Urinary bladder (tissue), 4 donors: ENCODE results near the gene SCARF2. TPM values are rescaled to one million over a fixed set of nuclear protein-coding genes. Genes with fewer than 3 reads are reported as not detected.

Source experiments
- DNase-seq: peaks from one replicate; pipeline ENCODE4 v3.0.0-alpha.2; 2015; ENCODE audit errors: extremely low spot score
- H3K27ac ChIP-seq: one replicate; pipeline ENCODE4 v1.5.1; 2013; ENCODE audit warnings: low read depth, mild to moderate bottlenecking, moderate library complexity
- H3K36me3 ChIP-seq: one replicate; pipeline ENCODE4 v1.6.1; 2013; ENCODE audit warnings: mild to moderate bottlenecking, moderate library complexity; ENCODE audit not compliant: insufficient read depth
- H3K4me1 ChIP-seq: one replicate; pipeline ENCODE4 v1.6.1; 2013; ENCODE audit warnings: mild to moderate bottlenecking, moderate library complexity; ENCODE audit not compliant: insufficient read depth
- H3K4me3 ChIP-seq: one replicate; pipeline ENCODE4 v1.5.1; 2013; ENCODE audit warnings: low read depth, low read length
- WGBS: extraction: QIAGEN DNeasy Blood & Tissue Kit; methylation state at CpG from one replicate; pipeline ENCODE4 v1.1.7; 2013; 5-methylcytosine and 5-hydroxymethylcytosine counted together
- polyA plus RNA-seq: library from polyadenylated mRNA; stranded (reverse); fragments of 200-250 nt; gene quantifications from one replicate; pipeline ENCODE4 v1.2.3, GENCODE V29; 2013
- total RNA-seq: library from RNA; depleted of rRNA; stranded (reverse); fragments of >200 nt; gene quantifications from one replicate; pipeline ENCODE4 v1.2.3, GENCODE V29; 2014
- donor health status: healthy with polysubstance abuse.
- donor health status: healthy.

SCARF2 gene
- total and polyA plus RNA-seq, 2 donors, result 10.4 to 16.8 TPM

DNA sequence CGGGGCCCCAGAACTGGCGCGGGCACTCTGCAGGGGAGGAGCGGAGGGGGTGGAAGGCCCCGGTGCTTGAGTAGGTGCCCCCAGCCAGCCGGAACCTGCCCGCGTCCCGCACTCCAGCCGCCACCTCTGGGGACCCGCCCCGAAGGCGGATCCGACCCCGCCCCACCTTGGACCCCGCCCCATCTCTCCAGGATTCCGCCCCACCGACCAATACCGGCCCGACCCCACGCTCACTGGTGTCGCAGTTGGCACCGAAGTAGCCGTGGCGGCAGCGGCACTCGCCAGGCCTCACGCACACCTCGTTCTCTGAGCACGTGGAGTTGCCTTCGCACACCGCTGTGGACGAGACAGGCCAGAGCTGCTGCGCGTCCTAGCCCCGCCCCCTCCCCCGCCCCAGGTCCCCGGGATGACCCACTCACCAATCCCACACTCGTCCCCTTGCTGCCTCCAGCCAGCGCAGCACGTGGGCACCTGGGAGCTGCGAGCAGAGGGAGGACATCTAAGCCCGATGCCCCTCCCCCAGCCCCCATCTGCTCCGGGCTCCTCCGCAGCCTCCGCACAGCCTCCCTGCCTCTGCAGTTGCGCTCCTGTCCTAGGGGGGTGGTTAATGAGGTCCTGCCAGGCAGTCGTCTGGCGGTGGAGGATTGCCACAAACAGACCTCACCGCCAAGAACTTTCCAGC is 6.0 kb downstream of the SCARF2 start:
- H3K36me3 ChIP-seq, result no peaks in the 10 kb centered on the region
- no peaks in the 10 kb centered on the region for H3K4me1 ChIP-seq
- WGBS, result 57% methylated on average over 50 of the region's 50 CpGs
- DNase-seq, result no peak
- no peak overlapping the region for H3K27ac ChIP-seq
- no peak overlapping the region for H3K4me3 ChIP-seq

- H3K27ac ChIP-seq, result no peak overlapping the region
Observed at GRCh38 chr22:20430720-20431510, 6.7 kb downstream of the SCARF2 start.

DNA sequence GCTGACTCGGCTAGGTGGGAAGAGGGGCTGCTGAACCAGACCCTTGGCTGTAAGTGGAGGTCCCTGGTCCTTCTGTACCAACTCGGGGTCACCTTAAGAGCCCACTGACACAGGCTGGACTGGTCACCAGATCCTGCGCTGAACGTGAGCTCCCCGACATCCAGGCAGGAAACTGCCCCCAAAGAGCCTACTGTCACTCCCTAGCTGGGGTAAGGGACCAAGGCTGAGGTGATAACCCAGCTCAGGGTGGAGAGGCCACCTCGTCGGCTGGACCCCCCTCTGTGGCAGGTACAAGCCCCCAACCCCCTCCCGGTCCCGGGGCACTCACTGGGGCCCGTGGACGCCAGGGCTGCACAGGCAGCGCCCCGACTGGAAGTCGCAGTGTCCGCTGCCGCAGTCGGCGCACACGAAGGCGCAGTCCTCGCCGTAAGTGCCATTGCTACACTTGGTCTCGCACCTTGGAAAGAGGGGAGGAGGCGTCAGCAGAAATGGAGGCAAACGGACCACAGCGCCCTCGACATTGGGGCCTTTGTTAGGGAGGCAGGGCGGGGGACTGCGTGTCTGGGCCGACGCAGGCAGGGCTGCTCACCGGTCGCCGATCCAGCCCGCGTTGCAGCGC is 7.4 kb downstream of the SCARF2 start:
- H3K36me3 ChIP-seq, result no peaks in the 10 kb centered on the region
- no peak overlapping the region for H3K27ac ChIP-seq
- DNase-seq, result no peak
- H3K4me3 ChIP-seq, result no peak overlapping the region
- WGBS, result 72% methylated on average over 37 of the region's 37 CpGs
- H3K4me1 ChIP-seq, result no peaks in the 10 kb centered on the region

More at GRCh38 chr22:20430720-20431510, 6.7 kb downstream of the SCARF2 start:
- no peaks in the 10 kb centered on the region for H3K4me1 ChIP-seq
- no peaks in the 10 kb centered on the region for H3K36me3 ChIP-seq
- 38% methylated on average over 94 of the region's 94 CpGs for WGBS
- DNase-seq, result no peak
- H3K4me3 ChIP-seq, result no peak overlapping the region

DNA sequence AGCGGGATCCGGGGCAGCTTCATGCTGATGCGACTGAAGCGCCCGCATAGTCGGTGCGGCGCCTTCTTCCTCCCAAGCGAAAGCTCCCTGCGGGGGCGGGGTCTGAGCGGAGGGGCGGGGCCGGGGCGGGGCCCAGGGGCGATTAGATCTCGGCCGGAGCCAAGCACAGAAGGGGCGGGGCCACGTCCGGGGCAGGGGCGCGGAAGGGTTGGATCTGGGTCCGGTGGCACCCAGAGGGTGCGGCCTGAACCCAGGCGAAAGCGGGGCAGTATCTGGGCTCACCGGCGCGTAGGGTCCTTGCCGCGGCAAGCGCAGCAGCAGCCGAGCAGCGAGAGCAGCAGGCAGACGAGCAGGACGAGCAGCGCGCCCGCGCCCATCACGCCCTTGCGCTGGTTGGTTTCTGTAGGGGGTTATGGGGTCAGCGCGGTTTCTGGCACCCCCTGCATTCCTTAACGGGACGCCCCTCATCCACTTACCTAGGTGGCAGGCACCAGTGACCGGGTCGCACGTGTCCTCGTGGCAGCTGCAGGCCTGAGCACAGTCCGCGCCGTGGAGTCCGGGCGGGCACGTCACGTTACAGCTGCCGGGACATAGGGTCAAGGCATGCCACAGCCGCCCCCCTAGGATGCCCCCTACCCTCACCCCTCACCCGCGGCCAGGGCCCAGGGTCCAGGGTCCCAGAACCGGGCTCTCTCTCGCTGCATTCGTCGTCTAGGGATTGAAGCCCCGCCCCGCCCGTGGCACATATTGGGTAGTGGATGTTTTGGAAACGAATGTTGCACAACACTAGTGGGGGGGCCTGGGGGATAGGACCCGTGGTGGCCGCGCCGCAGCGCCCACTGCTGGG is 8.1 kb downstream of the SCARF2 start:
- H3K36me3 ChIP-seq, result no peaks in the 10 kb centered on the region
- no peaks in the 10 kb centered on the region for H3K4me1 ChIP-seq
- H3K27ac ChIP-seq, result no peak overlapping the region
- H3K4me3 ChIP-seq, result peak overlapping the region; percentile 20
- 61% methylated on average over 75 of the region's 75 CpGs for WGBS
- no peak for DNase-seq

- no peaks in the 10 kb centered on the region for H3K36me3 ChIP-seq
- WGBS, result 85% methylated on average over 23 of the region's 23 CpGs
- no peak for DNase-seq
- H3K4me1 ChIP-seq, result peaks cover 2% of the 10 kb centered on the region
- no peak overlapping the region for H3K27ac ChIP-seq
- no peak overlapping the region for H3K4me3 ChIP-seq
Observed at GRCh38 chr22:20428496-20429253, 8.9 kb downstream of the SCARF2 start.

DNA sequence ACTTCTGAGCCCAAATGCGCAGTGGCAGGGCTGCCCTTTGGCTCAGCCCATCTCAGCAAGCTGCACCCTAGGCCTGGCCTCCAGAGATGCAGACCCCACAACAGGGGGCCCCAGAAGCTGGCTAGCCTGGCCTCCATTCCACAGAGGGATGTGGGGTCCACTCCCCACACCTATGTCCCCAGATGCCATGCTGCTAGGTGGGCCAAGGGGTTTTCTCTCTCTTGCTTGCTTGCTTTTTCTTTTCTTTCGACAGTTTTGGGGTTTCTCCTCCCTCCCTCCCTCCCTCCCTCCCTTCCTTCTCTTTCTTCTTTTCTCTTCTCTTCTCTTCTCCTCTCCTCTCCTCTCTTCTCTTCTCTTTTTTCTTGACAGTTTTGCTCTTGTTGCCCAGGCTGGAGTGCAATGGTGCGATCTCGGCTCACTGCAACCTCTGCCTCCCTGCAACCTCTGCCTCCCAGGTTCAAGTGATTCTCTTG is 9.6 kb downstream of the SCARF2 start:
- Histone ChIP-seq H3K4me3 (no peak overlapping the region), H3K27ac (no peak overlapping the region), H3K4me1 (peaks cover 2% of the 10 kb centered on the region), H3K36me3 (no peaks in the 10 kb centered on the region)
- DNase-seq, result no peak
- WGBS, result 95% methylated on average over 4 of the region's 4 CpGs

GRCh38 chr22:20427104-20427944 is 10.3 kb downstream of the SCARF2 start:
- Histone ChIP-seq H3K4me3 (no peak overlapping the region), H3K36me3 (no peaks in the 10 kb centered on the region), H3K27ac (no peak overlapping the region), H3K4me1 (peaks cover 2% of the 10 kb centered on the region)
- WGBS, result 92% methylated on average over 8 of the region's 8 CpGs
- DNase-seq, result no peak

- WGBS, result 92% methylated on average over 12 of the region's 12 CpGs
- Histone ChIP-seq H3K36me3 (no peaks in the 10 kb centered on the region), H3K4me1 (peaks cover 2% of the 10 kb centered on the region), H3K4me3 (no peak overlapping the region), H3K27ac (no peak overlapping the region)
- DNase-seq, result no peak
Observed at GRCh38 chr22:20426259-20426615, 11.4 kb downstream of the SCARF2 start.

- H3K4me3 ChIP-seq, result no peak overlapping the region
- DNase-seq, result no peak
- H3K36me3 ChIP-seq, result no peaks in the 10 kb centered on the region
- 70% methylated on average over 96 of the region's 96 CpGs for WGBS
- H3K4me1 ChIP-seq, result peaks cover 2% of the 10 kb centered on the region
- no peak overlapping the region for H3K27ac ChIP-seq
Observed at GRCh38 chr22:20425566-20426258, 11.9 kb downstream of the SCARF2 start.

GRCh38 chr22:20424932-20425565 is 12.6 kb downstream of the SCARF2 start:
- DNase-seq, result no peak
- Histone ChIP-seq H3K27ac (no peak overlapping the region), H3K36me3 (no peaks in the 10 kb centered on the region), H3K4me1 (peaks cover 2% of the 10 kb centered on the region), H3K4me3 (no peak overlapping the region)
- 82% methylated on average over 59 of the region's 59 CpGs for WGBS

GRCh38 chr22:20424568-20424931 is 13.1 kb downstream of the SCARF2 start:
- Histone ChIP-seq H3K4me3 (no peak overlapping the region), H3K27ac (peak overlapping the region; percentile 25), H3K36me3 (no peaks in the 10 kb centered on the region), H3K4me1 (peaks cover 2% of the 10 kb centered on the region)
- no peak for DNase-seq
- 60% methylated on average over 15 of the region's 15 CpGs for WGBS
